Dendritic cell treated with granulocyte-macrophage colony-stimulating factor and Interleukin-4, amounts not matched to agents 40 ng/mL and 50 ng/mL, for 4 days (primary cell): ENCODE measurements around the gene MACF1.

Experiments
- H3K27ac Mint-ChIP-seq: one replicate; pipeline ENCODE4 v1.8.0; 2022; ENCODE audit warnings: mild to moderate bottlenecking, mixed read lengths
- H3K27me3 Mint-ChIP-seq: one replicate; pipeline ENCODE4 v1.8.0; 2022; ENCODE audit warnings: mild to moderate bottlenecking, mixed read lengths
- H3K36me3 Mint-ChIP-seq: one replicate; pipeline ENCODE4 v1.8.0; 2022; ENCODE audit warnings: low read depth, mixed read lengths
- H3K4me1 Mint-ChIP-seq: one replicate; pipeline ENCODE4 v1.8.0; 2022; ENCODE audit warnings: low read depth, mixed read lengths
- H3K4me3 Mint-ChIP-seq: one replicate; pipeline ENCODE4 v1.8.0; 2022; ENCODE audit warnings: mild to moderate bottlenecking, moderate library complexity, mixed read lengths
- H3K9me3 Mint-ChIP-seq: one replicate; pipeline ENCODE4 v1.8.0; 2022; ENCODE audit warnings: mixed read lengths
- intact Hi-C: fragments of 100-400 bp; cut with micrococcal nuclease; formaldehyde crosslinking; loops from one replicate; pipeline ENCODE4 v1.15.0; 2022

MACF1 gene

GRCh38 chr1:39333296-39333695, 128.8 kb downstream of the MACF1 start:
- Mint-ChIP-seq H3K36me3 (peaks cover 83% of the 10 kb centered on the region), H3K9me3 (no peaks in the 10 kb centered on the region), H3K27me3 (no peaks in the 10 kb centered on the region), H3K27ac (peak overlapping the region; percentile 61), H3K4me3 (no peak overlapping the region), H3K4me1 (peaks cover 22% of the 10 kb centered on the region)
- intact Hi-C loops: no loop called here

GRCh38 chr1:39335216-39335615, 130.7 kb downstream of the MACF1 start:
- Mint-ChIP-seq H3K27me3 (no peaks in the 10 kb centered on the region), H3K4me1 (peaks cover 27% of the 10 kb centered on the region), H3K36me3 (peaks cover 92% of the 10 kb centered on the region), H3K9me3 (no peaks in the 10 kb centered on the region), H3K4me3 (no peak overlapping the region), H3K27ac (peak overlapping the region; percentile 61)
- intact Hi-C loops: no loop called here

- Mint-ChIP-seq H3K27me3 (no peaks in the 10 kb centered on the region), H3K4me3 (no peak overlapping the region), H3K27ac (no peak overlapping the region), H3K36me3 (peaks cover 97% of the 10 kb centered on the region), H3K4me1 (peaks cover 27% of the 10 kb centered on the region), H3K9me3 (no peaks in the 10 kb centered on the region)
- intact Hi-C loops: no loop called here
Measured at GRCh38 chr1:39337067-39337466, 132.6 kb downstream of the MACF1 start.

GRCh38 chr1:39342776-39343175, 138.3 kb downstream of the MACF1 start:
- intact Hi-C loops: no loop called here
- Mint-ChIP-seq H3K36me3 (peaks cover 100% of the 10 kb centered on the region), H3K9me3 (no peaks in the 10 kb centered on the region), H3K27ac (no peak overlapping the region), H3K4me3 (no peak overlapping the region), H3K4me1 (peaks cover 5% of the 10 kb centered on the region), H3K27me3 (no peaks in the 10 kb centered on the region)

GRCh38 chr1:39344394-39345154, 140.1 kb downstream of the MACF1 start:
- H3K9me3 Mint-ChIP-seq: no peaks in the 10 kb centered on the region
- intact Hi-C loops: no loop called here
- H3K27me3 Mint-ChIP-seq: no peaks in the 10 kb centered on the region
- H3K4me1 Mint-ChIP-seq: no peaks in the 10 kb centered on the region
- no peak overlapping the region for H3K27ac Mint-ChIP-seq
- H3K36me3 Mint-ChIP-seq: peaks cover 100% of the 10 kb centered on the region
- no peak overlapping the region for H3K4me3 Mint-ChIP-seq

- Mint-ChIP-seq H3K4me3 (no peak overlapping the region), H3K36me3 (peaks cover 100% of the 10 kb centered on the region), H3K4me1 (no peaks in the 10 kb centered on the region), H3K9me3 (no peaks in the 10 kb centered on the region), H3K27me3 (no peaks in the 10 kb centered on the region), H3K27ac (no peak overlapping the region)
- intact Hi-C loops: no loop called here
Measured at GRCh38 chr1:39346872-39347271, 142.4 kb downstream of the MACF1 start.

- Mint-ChIP-seq H3K9me3 (no peaks in the 10 kb centered on the region), H3K4me3 (no peak overlapping the region), H3K4me1 (no peaks in the 10 kb centered on the region), H3K27me3 (no peaks in the 10 kb centered on the region), H3K36me3 (peaks cover 100% of the 10 kb centered on the region), H3K27ac (no peak overlapping the region)
- intact Hi-C loops: no loop called here
Measured at GRCh38 chr1:39348278-39348677, 143.8 kb downstream of the MACF1 start.

- peaks cover 100% of the 10 kb centered on the region for H3K36me3 Mint-ChIP-seq
- H3K4me1 Mint-ChIP-seq: no peaks in the 10 kb centered on the region
- no peak overlapping the region for H3K4me3 Mint-ChIP-seq
- intact Hi-C loops: no loop called here
- H3K27ac Mint-ChIP-seq: no peak overlapping the region
- H3K9me3 Mint-ChIP-seq: no peaks in the 10 kb centered on the region
- H3K27me3 Mint-ChIP-seq: no peaks in the 10 kb centered on the region
Measured at GRCh38 chr1:39352881-39353280, 148.4 kb downstream of the MACF1 start.

- no peaks in the 10 kb centered on the region for H3K9me3 Mint-ChIP-seq
- intact Hi-C loops: no loop called here
- H3K27me3 Mint-ChIP-seq: no peaks in the 10 kb centered on the region
- H3K4me3 Mint-ChIP-seq: no peak overlapping the region
- H3K36me3 Mint-ChIP-seq: peaks cover 100% of the 10 kb centered on the region
- no peak overlapping the region for H3K27ac Mint-ChIP-seq
- no peaks in the 10 kb centered on the region for H3K4me1 Mint-ChIP-seq
Measured at GRCh38 chr1:39354572-39354971, 150.1 kb downstream of the MACF1 start.

- peaks cover 96% of the 10 kb centered on the region for H3K36me3 Mint-ChIP-seq
- no peaks in the 10 kb centered on the region for H3K4me1 Mint-ChIP-seq
- no peaks in the 10 kb centered on the region for H3K9me3 Mint-ChIP-seq
- H3K27me3 Mint-ChIP-seq: no peaks in the 10 kb centered on the region
- no peak overlapping the region for H3K4me3 Mint-ChIP-seq
- H3K27ac Mint-ChIP-seq: no peak overlapping the region
- intact Hi-C loops: no loop called here
Measured at GRCh38 chr1:39358491-39358890, 154.0 kb downstream of the MACF1 start.

GRCh38 chr1:39359028-39359570, 154.6 kb downstream of the MACF1 start:
- no peaks in the 10 kb centered on the region for H3K27me3 Mint-ChIP-seq
- no peak overlapping the region for H3K27ac Mint-ChIP-seq
- intact Hi-C loops: no loop called here
- no peaks in the 10 kb centered on the region for H3K4me1 Mint-ChIP-seq
- H3K4me3 Mint-ChIP-seq: no peak overlapping the region
- peaks cover 96% of the 10 kb centered on the region for H3K36me3 Mint-ChIP-seq
- H3K9me3 Mint-ChIP-seq: no peaks in the 10 kb centered on the region

- Mint-ChIP-seq H3K9me3 (no peaks in the 10 kb centered on the region), H3K27ac (no peak overlapping the region), H3K27me3 (no peaks in the 10 kb centered on the region), H3K4me1 (no peaks in the 10 kb centered on the region), H3K36me3 (peaks cover 95% of the 10 kb centered on the region), H3K4me3 (no peak overlapping the region)
- intact Hi-C loops: no loop called here
Measured at GRCh38 chr1:39360731-39361130, 156.2 kb downstream of the MACF1 start.

GRCh38 chr1:39361446-39361845, 157.0 kb downstream of the MACF1 start:
- Mint-ChIP-seq H3K27me3 (no peaks in the 10 kb centered on the region), H3K9me3 (no peaks in the 10 kb centered on the region), H3K4me1 (no peaks in the 10 kb centered on the region), H3K36me3 (peaks cover 95% of the 10 kb centered on the region), H3K27ac (no peak overlapping the region), H3K4me3 (no peak overlapping the region)
- intact Hi-C loops: no loop called here

- Mint-ChIP-seq H3K9me3 (no peaks in the 10 kb centered on the region), H3K27ac (no peak overlapping the region), H3K4me3 (no peak overlapping the region), H3K27me3 (no peaks in the 10 kb centered on the region), H3K36me3 (peaks cover 95% of the 10 kb centered on the region), H3K4me1 (no peaks in the 10 kb centered on the region)
- intact Hi-C loops: no loop called here
Measured at GRCh38 chr1:39363267-39363666, 158.8 kb downstream of the MACF1 start.

- Mint-ChIP-seq H3K36me3 (peaks cover 98% of the 10 kb centered on the region), H3K4me1 (no peaks in the 10 kb centered on the region), H3K27me3 (no peaks in the 10 kb centered on the region), H3K27ac (no peak overlapping the region), H3K4me3 (no peak overlapping the region), H3K9me3 (no peaks in the 10 kb centered on the region)
- intact Hi-C loops: no loop called here
Measured at GRCh38 chr1:39368045-39368444, 163.6 kb downstream of the MACF1 start.
